Measurements from ENCODE around the gene RYR3.

Gene RYR3

GRCh38 chr15:33442449-33442848 lies 131.7 kb downstream of the RYR3 start:
- H3K4me3 ChIP-seq: no peak overlapping the region

GRCh38 chr15:33443708-33444107 lies 132.9 kb downstream of the RYR3 start:
- Histone ChIP-seq H3K4me3 (no peak overlapping the region), H3K27ac (no peak overlapping the region)

More at GRCh38 chr15:33442449-33442848, 131.7 kb downstream of the RYR3 start:
- H3K27ac ChIP-seq: no peak overlapping the region

- Histone ChIP-seq H3K4me3 (no peak overlapping the region), H3K27ac (no peak overlapping the region)
Measured at GRCh38 chr15:33445984-33446383, 135.2 kb downstream of the RYR3 start.

- Histone ChIP-seq H3K27ac (no peak overlapping the region), H3K4me3 (no peak overlapping the region)
Measured at GRCh38 chr15:33448151-33448550, 137.4 kb downstream of the RYR3 start.

- Histone ChIP-seq H3K27ac (peak overlapping the region in 4 of 21 experiments; percentile 6 to 18 (median 14)), H3K4me3 (no peak overlapping the region)
Measured at GRCh38 chr15:33448961-33449606, 138.3 kb downstream of the RYR3 start.

- no peak overlapping the region for H3K4me3 ChIP-seq
- H3K27ac ChIP-seq: peak overlapping the region in 2 of 21 experiments; percentile 11 to 17
Measured at GRCh38 chr15:33449810-33450209, 139.0 kb downstream of the RYR3 start.

- Histone ChIP-seq H3K27ac (peak overlapping the region in 6 of 21 experiments; percentile 10 to 72 (median 26)), H3K4me3 (no peak overlapping the region)
Measured at GRCh38 chr15:33451385-33451784, 140.6 kb downstream of the RYR3 start.

- Histone ChIP-seq H3K4me3 (no peak overlapping the region), H3K27ac (no peak overlapping the region)
Measured at GRCh38 chr15:33453761-33454160, 143.0 kb downstream of the RYR3 start.

GRCh38 chr15:33454346-33454745 lies 143.6 kb downstream of the RYR3 start:
- no peak overlapping the region for H3K27ac ChIP-seq
- no peak overlapping the region for H3K4me3 ChIP-seq

- H3K27ac ChIP-seq: no peak overlapping the region
- no peak overlapping the region for H3K4me3 ChIP-seq
Measured at GRCh38 chr15:33454996-33455395, 144.2 kb downstream of the RYR3 start.

GRCh38 chr15:33458421-33458820 lies 147.7 kb downstream of the RYR3 start:
- Histone ChIP-seq H3K4me3 (no peak overlapping the region), H3K27ac (peak overlapping the region in 4 of 21 experiments; percentile 8 to 61 (median 14))

GRCh38 chr15:33460166-33460805 lies 149.5 kb downstream of the RYR3 start:
- peak overlapping the region in 9 of 21 experiments; percentile 31 to 78 (median 50) for H3K27ac ChIP-seq
- H3K4me3 ChIP-seq: no peak overlapping the region

GRCh38 chr15:33461671-33462070 lies 150.9 kb downstream of the RYR3 start:
- Histone ChIP-seq H3K27ac (no peak overlapping the region), H3K4me3 (no peak overlapping the region)

- H3K27ac ChIP-seq: no peak overlapping the region
Measured at GRCh38 chr15:33467146-33467815, 156.5 kb downstream of the RYR3 start.

GRCh38 chr15:33467816-33468163 lies 157.0 kb downstream of the RYR3 start:
- no peak overlapping the region for H3K27ac ChIP-seq

More at GRCh38 chr15:33467146-33467815, 156.5 kb downstream of the RYR3 start:
- H3K4me3 ChIP-seq: no peak overlapping the region

GRCh38 chr15:33468740-33469139 lies 158.0 kb downstream of the RYR3 start:
- no peak overlapping the region for H3K27ac ChIP-seq
- H3K4me3 ChIP-seq: no peak overlapping the region

More at GRCh38 chr15:33467816-33468163, 157.0 kb downstream of the RYR3 start:
- H3K4me3 ChIP-seq: no peak overlapping the region

- Histone ChIP-seq H3K4me3 (no peak overlapping the region), H3K27ac (no peak overlapping the region)
Measured at GRCh38 chr15:33473005-33473404, 162.2 kb downstream of the RYR3 start.

GRCh38 chr15:33473714-33474113 lies 162.9 kb downstream of the RYR3 start:
- Histone ChIP-seq H3K27ac (no peak overlapping the region), H3K4me3 (no peak overlapping the region)

GRCh38 chr15:33476076-33476475 lies 165.3 kb downstream of the RYR3 start:
- H3K4me3 ChIP-seq: no peak overlapping the region
- H3K27ac ChIP-seq: no peak overlapping the region

- no peak overlapping the region for H3K4me3 ChIP-seq
- H3K27ac ChIP-seq: no peak overlapping the region
Measured at GRCh38 chr15:33476908-33477307, 166.1 kb downstream of the RYR3 start.

- no peak overlapping the region for H3K4me3 ChIP-seq
- no peak overlapping the region for H3K27ac ChIP-seq
Measured at GRCh38 chr15:33489335-33489734, 178.6 kb downstream of the RYR3 start.
